Measurements from ENCODE around the gene CNFN.

CNFN gene

DNA sequence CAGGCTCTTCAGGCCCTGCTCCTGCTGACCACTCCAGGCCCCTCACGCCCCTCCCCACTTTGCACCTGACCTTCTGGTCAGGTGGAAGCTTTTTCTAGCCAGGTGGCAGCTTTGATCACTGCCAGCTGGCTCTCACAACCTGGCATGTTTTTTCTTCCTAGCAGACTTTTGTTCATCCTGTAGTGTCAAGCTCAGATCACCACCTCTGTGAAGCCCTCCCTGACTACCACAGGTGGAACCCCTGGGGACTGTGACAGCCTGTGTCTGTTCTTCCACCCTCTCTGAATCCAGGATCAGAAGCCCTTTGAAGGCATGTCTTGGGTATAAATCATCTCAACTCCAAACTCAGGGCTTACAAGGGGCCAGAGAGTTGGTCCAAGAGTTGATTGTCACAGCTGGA, 10.3 kb upstream of the CNFN start:
- Histone ChIP-seq H3K9me3 (no peaks in the 10 kb centered on the region), H3K4me1 (peaks cover 6% of the 10 kb centered on the region), H3K4me3 (ENCODE audit: low read depth, low read length) (no peak overlapping the region), H3K36me3 (no peaks in the 10 kb centered on the region), H3K27me3 (no peaks in the 10 kb centered on the region)
- DNase-seq, result no peak
- TF ChIP-seq CTCF (IDR thresholded peaks at IDR 0.05; ENCODE audit: low read depth, low read length), result no peak

GRCh38 chr19:42397263-42398166, 7.4 kb upstream of the CNFN start:
- H3K9me3 ChIP-seq, result no peaks in the 10 kb centered on the region
- no peak for TF ChIP-seq CTCF (IDR thresholded peaks at IDR 0.05; ENCODE audit: low read depth, low read length)
- no peak for DNase-seq
- peak overlapping the region; percentile 79 for H3K4me3 ChIP-seq (ENCODE audit: low read depth, low read length)
- no peaks in the 10 kb centered on the region for H3K36me3 ChIP-seq
- H3K27me3 ChIP-seq, result no peaks in the 10 kb centered on the region
- H3K4me1 ChIP-seq, result peaks cover 6% of the 10 kb centered on the region

DNA sequence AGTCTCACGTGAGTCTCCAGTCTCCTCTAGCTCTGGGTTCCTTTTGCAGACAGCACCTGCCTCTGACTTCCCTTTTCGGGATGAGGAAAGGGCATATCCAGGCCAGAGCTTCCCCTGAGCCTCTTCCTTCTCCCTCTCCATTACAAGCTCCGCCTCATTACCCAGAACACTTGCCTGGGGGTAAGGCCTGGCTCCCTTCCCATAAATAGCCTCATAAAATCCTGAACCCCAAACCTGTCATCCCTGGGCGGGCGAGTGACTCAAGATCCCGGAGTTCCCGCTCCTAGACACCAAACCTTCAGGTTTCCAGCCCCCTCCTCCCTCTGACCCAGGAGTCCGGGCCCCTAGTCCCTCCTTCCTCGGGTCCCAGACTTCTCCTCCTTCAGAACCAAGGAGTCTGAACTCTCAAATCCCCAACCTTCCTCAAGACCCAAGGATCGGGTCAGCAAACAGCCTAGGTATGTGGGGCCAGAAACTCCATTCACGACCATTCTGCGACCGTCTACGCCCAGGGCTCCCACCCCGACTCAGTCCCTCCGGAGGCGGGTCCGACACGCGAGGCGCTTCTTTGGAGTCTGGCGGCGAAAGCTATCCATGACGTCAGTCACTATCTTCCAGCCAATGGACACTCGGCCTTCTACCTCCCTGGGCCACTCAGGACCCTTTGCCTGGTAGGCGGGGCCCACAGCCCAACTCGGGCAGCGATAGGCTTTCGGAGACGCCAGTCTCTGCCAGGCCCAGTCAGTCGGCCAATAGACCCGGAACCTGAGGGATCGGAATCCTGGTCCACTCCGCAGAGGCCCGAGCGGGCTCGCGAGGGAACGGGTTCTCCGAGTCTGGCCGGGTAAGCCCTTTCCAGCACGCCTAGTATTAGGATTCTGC, 6.5 kb upstream of the CNFN start:
- peak; percentile 98 for DNase-seq
- no peaks in the 10 kb centered on the region for H3K27me3 ChIP-seq
- no peaks in the 10 kb centered on the region for H3K36me3 ChIP-seq
- H3K9me3 ChIP-seq, result no peaks in the 10 kb centered on the region
- H3K4me1 ChIP-seq, result peaks cover 6% of the 10 kb centered on the region
- TF ChIP-seq CTCF (IDR thresholded peaks at IDR 0.05; ENCODE audit: low read depth, low read length), result no peak
- H3K4me3 ChIP-seq (ENCODE audit: low read depth, low read length), result peak overlapping the region; percentile 79

DNA sequence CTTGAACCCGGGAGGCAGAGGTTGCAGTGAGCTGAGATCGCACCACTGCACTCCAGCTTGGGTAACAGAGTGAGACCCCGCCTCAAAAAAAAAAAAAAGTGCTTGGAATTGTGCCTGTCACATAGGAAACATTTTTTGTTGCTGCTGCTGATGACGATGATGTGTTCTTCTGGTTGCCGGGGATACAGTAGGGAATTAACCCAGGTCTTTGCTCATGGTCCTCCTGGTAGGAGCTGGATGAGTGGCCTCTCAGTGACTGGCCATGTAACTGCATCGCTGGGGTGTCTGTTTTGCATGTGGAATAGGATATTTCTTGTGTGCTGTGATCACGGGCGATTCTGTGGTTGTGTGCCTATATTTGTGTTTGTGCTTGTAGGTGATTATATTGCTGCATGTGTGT, 4.7 kb upstream of the CNFN start:
- Histone ChIP-seq H3K4me3 (ENCODE audit: low read depth, low read length) (no peak overlapping the region), H3K27me3 (peaks cover 8% of the 10 kb centered on the region), H3K9me3 (no peaks in the 10 kb centered on the region), H3K36me3 (no peaks in the 10 kb centered on the region), H3K4me1 (peaks cover 6% of the 10 kb centered on the region)
- no peak for TF ChIP-seq CTCF (IDR thresholded peaks at IDR 0.05; ENCODE audit: low read depth, low read length)
- DNase-seq, result no peak

DNA sequence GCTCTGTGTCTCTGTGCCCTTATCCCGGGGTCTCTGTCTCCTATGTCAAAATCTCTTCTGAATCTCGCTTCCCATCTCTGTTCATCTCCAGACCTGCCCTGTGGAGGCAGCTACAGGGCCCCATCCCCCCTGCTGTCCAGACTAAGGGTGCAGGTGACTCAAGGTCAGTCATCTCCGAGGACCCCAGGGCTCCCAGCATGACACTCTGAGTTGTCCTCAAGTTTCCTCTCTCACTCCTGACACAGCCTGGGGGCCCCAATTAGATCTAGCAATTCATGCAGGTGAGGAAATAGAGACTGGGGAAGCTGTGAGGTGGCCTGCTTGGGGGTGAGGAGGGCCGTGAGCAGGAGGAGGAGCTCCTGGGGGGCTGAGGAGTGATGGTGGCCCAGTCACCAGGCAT, 2.1 kb upstream of the CNFN start:
- H3K4me3 ChIP-seq (ENCODE audit: low read depth, low read length), result no peak overlapping the region

More for the DNA sequence above, 2.1 kb upstream of the CNFN start:
- no peak for DNase-seq
- no peak for TF ChIP-seq CTCF (IDR thresholded peaks at IDR 0.05; ENCODE audit: low read depth, low read length)
- Histone ChIP-seq H3K4me1 (peaks cover 6% of the 10 kb centered on the region), H3K9me3 (no peaks in the 10 kb centered on the region), H3K27me3 (peaks cover 10% of the 10 kb centered on the region), H3K36me3 (no peaks in the 10 kb centered on the region)

All from BE2C (cell line).